Activated CD4-positive, alpha-beta T cell treated with anti-CD3 and anti-CD28 coated beads, Interleukin-2, amount 10 ng/mL, durations not matched to agents 7 days and 5 days (primary cell): ENCODE data around the gene HAPLN3. TPM values are rescaled to one million over a fixed set of nuclear protein-coding genes. Genes with fewer than 3 reads are reported as not detected.

ENCODE experiments used
- CTCF ChIA-PET: fragments of 350-600 bp; sonication (Branson Sonifier 250); formaldehyde crosslinking; loops from one replicate; lab custom pipeline; 2021; ENCODE audit warnings: antibody characterized with exemption; lab: Charles Lee
- POLR2A ChIA-PET: fragments of 350-600 bp; sonication (Branson Sonifier 250); formaldehyde crosslinking; loops from one replicate; lab custom pipeline; 2021; ENCODE audit warnings: antibody characterized with exemption; lab: Charles Lee
- DNase-seq: peaks from one replicate; pipeline ENCODE4 v3.0.0-alpha.2; 2020
- H3K27ac Mint-ChIP-seq: one replicate; pipeline ENCODE4 v1.8.0; 2021; ENCODE audit warnings: mild to moderate bottlenecking, moderate library complexity, mixed read lengths
- H3K27me3 Mint-ChIP-seq: one replicate; pipeline ENCODE4 v1.8.0; 2021; ENCODE audit warnings: mixed read lengths
- H3K36me3 Mint-ChIP-seq: one replicate; pipeline ENCODE4 v1.8.0; 2021; ENCODE audit warnings: low read depth, mixed read lengths
- H3K4me1 Mint-ChIP-seq: one replicate; pipeline ENCODE4 v1.8.0; 2021; ENCODE audit warnings: mixed read lengths
- H3K4me3 Mint-ChIP-seq: one replicate; pipeline ENCODE4 v1.8.0; 2021; ENCODE audit warnings: mild to moderate bottlenecking, moderate library complexity, mixed read lengths
- H3K9me3 Mint-ChIP-seq: one replicate; pipeline ENCODE4 v1.8.0; 2021; ENCODE audit warnings: mixed read lengths
- total RNA-seq, 2 experiments: library from RNA; stranded (reverse); gene quantifications; one replicate each; pipeline ENCODE4 v1.2.3, GENCODE V29; 2021

The HAPLN3 gene
- total RNA-seq, 2 experiments from 2014 or later: 75.4 to 86.1 TPM

DNA sequence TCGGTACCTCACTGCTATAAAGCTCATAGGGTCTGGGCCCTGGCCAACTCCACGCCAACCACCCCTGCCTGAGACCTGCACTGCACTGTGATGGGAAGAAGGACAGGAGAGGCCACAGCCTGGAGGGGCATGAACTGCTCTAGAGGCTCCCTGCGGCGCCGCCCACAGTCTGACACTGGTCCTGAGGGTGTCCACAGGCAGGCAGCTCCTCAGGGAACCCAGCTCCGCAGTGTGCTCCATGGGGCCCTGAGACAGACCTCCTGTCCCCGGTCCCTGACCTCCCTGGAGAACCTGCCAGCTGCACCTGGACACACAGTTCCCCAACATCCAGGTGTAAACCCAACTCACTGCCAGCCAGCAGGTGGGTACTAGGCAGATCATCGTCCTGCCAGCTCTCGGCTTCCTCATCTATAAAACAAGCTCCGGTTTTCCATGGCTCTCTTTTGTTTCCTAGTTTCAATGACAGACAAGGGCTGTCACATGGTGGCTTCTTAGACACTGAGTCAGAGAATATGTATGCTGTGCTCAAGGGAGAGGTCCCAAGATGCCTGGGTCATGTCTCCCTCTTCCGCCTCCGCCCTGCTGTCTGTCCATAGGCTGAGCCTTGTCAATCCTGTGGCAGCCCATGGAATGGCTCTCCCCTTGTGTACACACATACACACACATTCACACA lies 5.1 kb upstream of the HAPLN3 start:
- H3K27me3 Mint-ChIP-seq: no peaks in the 10 kb centered on the region
- ChIA-PET CTCF (interaction anchor here (1.1 to 1.6 kb wide), 3 partner anchors 12 to 271 kb away, joined by 3 to 4 read pairs (median 3); no protein-coding TSS in a partner anchor), POLR2A (no interaction called here)
- H3K27ac Mint-ChIP-seq: no peak overlapping the region
- H3K9me3 Mint-ChIP-seq: no peaks in the 10 kb centered on the region
- no peak for DNase-seq
- peaks cover 16% of the 10 kb centered on the region for H3K36me3 Mint-ChIP-seq
- H3K4me3 Mint-ChIP-seq: no peak overlapping the region
- peaks cover 48% of the 10 kb centered on the region for H3K4me1 Mint-ChIP-seq

DNA sequence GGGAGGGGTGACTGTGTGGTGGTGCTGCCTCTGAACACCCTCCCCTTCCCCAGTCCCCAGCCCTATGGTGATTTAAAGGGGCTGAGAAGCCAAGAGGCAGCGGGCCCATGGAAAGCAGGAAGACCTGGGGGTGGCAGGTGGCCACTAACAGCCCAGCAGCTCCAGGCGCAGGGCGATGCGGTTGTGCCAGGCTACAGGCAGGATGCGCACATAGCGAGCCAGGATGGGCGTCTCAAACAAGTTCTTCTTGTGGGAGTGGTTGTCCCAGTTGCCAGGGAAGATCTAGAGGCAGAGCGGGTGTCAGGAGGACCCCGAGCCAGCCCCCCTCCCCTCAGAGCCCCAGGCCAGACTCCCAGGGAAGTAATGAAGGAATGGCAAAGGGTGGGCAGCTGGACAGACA lies 3.9 kb upstream of the HAPLN3 start:
- CTCF ChIA-PET: interaction anchor here (1.1 kb wide), 1 partner anchor 272 kb away, joined by 3 read pairs; no protein-coding TSS in a partner anchor
- no peaks in the 10 kb centered on the region for H3K27me3 Mint-ChIP-seq
- H3K4me1 Mint-ChIP-seq: peaks cover 38% of the 10 kb centered on the region
- DNase-seq: no peak
- H3K4me3 Mint-ChIP-seq: no peak overlapping the region
- POLR2A ChIA-PET: no interaction called here
- H3K27ac Mint-ChIP-seq: no peak overlapping the region
- H3K36me3 Mint-ChIP-seq: peaks cover 11% of the 10 kb centered on the region
- no peaks in the 10 kb centered on the region for H3K9me3 Mint-ChIP-seq

- CTCF ChIA-PET: interaction anchor here (0.8 kb wide), 1 partner anchor 12 kb away, joined by 3 read pairs; no protein-coding TSS in a partner anchor
- no peaks in the 10 kb centered on the region for H3K9me3 Mint-ChIP-seq
- no peak for DNase-seq
- H3K27me3 Mint-ChIP-seq: no peaks in the 10 kb centered on the region
- no peak overlapping the region for H3K27ac Mint-ChIP-seq
- no peak overlapping the region for H3K4me3 Mint-ChIP-seq
- peaks cover 38% of the 10 kb centered on the region for H3K4me1 Mint-ChIP-seq
- peaks cover 6% of the 10 kb centered on the region for H3K36me3 Mint-ChIP-seq
- POLR2A ChIA-PET: no interaction called here
Observed at GRCh38 chr15:88898736-88899135, 3.4 kb upstream of the HAPLN3 start.

GRCh38 chr15:88897456-88898194 lies 2.3 kb upstream of the HAPLN3 start:
- peak; percentile 83 for DNase-seq
- H3K4me1 Mint-ChIP-seq: peaks cover 35% of the 10 kb centered on the region
- H3K36me3 Mint-ChIP-seq: peaks cover 5% of the 10 kb centered on the region
- CTCF ChIA-PET: interaction anchor here (0.5 to 3.3 kb wide), 7 partner anchors 7 to 629 kb away, joined by 3 to 20 read pairs (median 3); no protein-coding TSS in a partner anchor
- no peaks in the 10 kb centered on the region for H3K9me3 Mint-ChIP-seq
- H3K27ac Mint-ChIP-seq: peak overlapping the region; percentile 68
- no peaks in the 10 kb centered on the region for H3K27me3 Mint-ChIP-seq
- no peak overlapping the region for H3K4me3 Mint-ChIP-seq
- POLR2A ChIA-PET: no interaction called here

DNA sequence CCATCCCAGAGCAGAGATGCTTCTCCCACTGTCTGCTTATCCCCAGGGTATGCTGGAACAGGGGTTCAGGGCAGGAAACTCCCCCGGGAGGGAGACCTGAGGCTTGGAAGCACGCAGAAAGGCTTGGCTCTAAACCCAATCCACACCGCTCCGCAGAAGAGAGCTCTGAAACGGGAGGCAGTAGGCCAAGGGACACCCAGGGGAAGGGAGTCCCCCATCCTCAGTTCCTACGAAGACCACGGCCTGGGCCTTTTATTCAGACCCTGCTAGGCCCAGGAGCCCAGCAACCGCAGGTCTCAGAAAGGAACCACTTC lies 1.8 kb upstream of the HAPLN3 start:
- Mint-ChIP-seq H3K4me3 (no peak overlapping the region), H3K27ac (no peak overlapping the region), H3K36me3 (peaks cover 5% of the 10 kb centered on the region), H3K9me3 (no peaks in the 10 kb centered on the region), H3K27me3 (no peaks in the 10 kb centered on the region), H3K4me1 (peaks cover 34% of the 10 kb centered on the region)
- DNase-seq: no peak
- POLR2A ChIA-PET: no interaction called here
- CTCF ChIA-PET: interaction anchor here (0.6 to 3.3 kb wide), 5 partner anchors 7 to 129 kb away, joined by 3 to 20 read pairs (median 5); no protein-coding TSS in a partner anchor

DNA sequence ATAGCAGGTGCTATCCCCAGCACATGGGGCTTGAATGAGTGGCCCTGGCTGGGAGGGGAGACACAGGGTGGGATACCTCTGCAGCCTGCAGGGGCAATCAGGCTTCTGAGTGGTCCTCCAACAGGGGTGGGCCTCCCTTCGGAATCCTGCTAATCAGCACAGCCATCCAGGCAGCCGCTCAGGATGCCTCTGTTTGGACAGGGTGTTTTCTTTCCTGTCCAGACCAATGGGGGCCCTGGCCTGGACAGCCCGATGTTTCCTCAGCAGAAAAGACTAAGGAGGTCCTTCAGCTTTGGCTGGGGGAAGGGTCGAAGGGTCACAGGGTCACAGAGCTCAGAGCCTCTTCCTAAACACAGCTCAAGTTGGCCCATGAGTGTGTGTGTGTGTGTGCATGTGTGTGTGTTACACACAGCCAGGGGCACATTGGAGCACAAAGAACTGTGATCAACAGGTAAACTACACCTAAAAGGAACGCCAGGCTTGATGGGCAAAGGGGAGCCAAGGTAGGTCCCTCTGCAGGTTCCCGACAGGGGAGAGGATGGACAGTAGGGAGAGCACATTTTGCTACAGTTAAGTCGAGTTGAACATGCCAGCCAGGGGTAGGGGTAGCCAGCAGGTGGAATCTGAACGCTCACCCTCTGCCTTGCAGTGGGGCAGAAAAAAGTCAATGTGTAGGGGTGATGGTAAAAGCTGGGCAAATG lies 1.1 kb upstream of the HAPLN3 start:
- Mint-ChIP-seq H3K9me3 (no peaks in the 10 kb centered on the region), H3K27ac (no peak overlapping the region), H3K27me3 (no peaks in the 10 kb centered on the region), H3K4me3 (no peak overlapping the region), H3K36me3 (peaks cover 5% of the 10 kb centered on the region), H3K4me1 (peaks cover 34% of the 10 kb centered on the region)
- no peak for DNase-seq
- POLR2A ChIA-PET: no interaction called here
- CTCF ChIA-PET: interaction anchor here (1.0 to 3.3 kb wide), 5 partner anchors 8 to 126 kb away, joined by 3 to 20 read pairs (median 5); no protein-coding TSS in a partner anchor

DNA sequence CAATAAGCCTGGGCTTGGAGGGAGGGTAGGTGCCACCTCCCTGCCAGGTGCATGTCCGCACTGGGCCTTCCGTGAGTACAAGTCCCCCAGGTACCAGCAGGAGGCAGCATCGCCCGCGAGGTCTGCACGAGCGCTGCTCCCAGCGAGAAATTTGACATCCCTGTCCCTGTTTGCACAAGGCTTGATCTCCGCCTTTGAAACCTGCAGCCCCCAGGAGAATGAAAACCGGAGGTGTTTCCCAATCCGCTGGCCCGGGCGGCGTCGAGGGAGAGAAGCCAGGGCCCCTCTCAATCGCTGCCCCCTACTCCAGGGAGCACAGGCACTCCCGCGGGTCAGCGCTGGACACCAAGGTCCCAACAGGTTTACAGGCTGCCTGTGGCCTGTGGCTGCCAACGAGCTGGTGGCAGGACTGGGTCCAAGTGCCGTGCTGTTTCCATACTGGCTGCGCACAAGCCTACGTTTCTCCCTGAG lies 961 bp downstream of the HAPLN3 start:
- H3K4me1 Mint-ChIP-seq: peaks cover 34% of the 10 kb centered on the region
- no peaks in the 10 kb centered on the region for H3K9me3 Mint-ChIP-seq
- DNase-seq: peak; percentile 90
- H3K27me3 Mint-ChIP-seq: no peaks in the 10 kb centered on the region
- peak overlapping the region; percentile 88 for H3K27ac Mint-ChIP-seq
- peaks cover 3% of the 10 kb centered on the region for H3K36me3 Mint-ChIP-seq
- peak overlapping the region; percentile 86 for H3K4me3 Mint-ChIP-seq
- CTCF ChIA-PET: interaction anchor here (0.6 to 3.3 kb wide), 6 partner anchors 10 to 269 kb away, joined by 3 to 20 read pairs (median 5); no protein-coding TSS in a partner anchor
- POLR2A ChIA-PET: no interaction called here

- H3K36me3 Mint-ChIP-seq: peaks cover 3% of the 10 kb centered on the region
- DNase-seq: no peak
- no peaks in the 10 kb centered on the region for H3K9me3 Mint-ChIP-seq
- no peak overlapping the region for H3K27ac Mint-ChIP-seq
- CTCF ChIA-PET: interaction anchor here (1.3 to 2.5 kb wide), 2 partner anchors 8 to 12 kb away, joined by 4 to 9 read pairs; no protein-coding TSS in a partner anchor
- H3K4me3 Mint-ChIP-seq: no peak overlapping the region
- peaks cover 20% of the 10 kb centered on the region for H3K4me1 Mint-ChIP-seq
- no peaks in the 10 kb centered on the region for H3K27me3 Mint-ChIP-seq
- POLR2A ChIA-PET: no interaction called here
Observed at GRCh38 chr15:88891540-88892254, 3.6 kb downstream of the HAPLN3 start.

DNA sequence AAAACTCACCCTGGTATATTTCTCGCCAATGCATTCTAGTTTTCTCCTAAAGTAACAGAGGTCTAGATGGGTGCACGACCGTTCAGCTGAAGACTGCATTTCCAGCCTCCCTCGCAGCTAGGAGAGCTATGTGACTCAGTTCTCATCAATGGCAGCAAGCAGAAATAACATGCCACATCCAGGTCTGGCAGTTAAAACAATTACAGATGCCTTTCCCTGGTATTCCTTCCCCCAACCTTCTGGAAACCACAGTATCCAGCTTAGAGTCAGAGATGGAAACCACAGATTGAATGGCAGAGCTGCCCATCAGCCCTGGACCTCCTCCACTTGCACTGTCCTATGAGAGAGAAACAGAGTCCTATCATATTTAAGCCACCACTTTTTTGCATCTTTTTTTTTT lies 4.8 kb downstream of the HAPLN3 start:
- H3K27me3 Mint-ChIP-seq: no peaks in the 10 kb centered on the region
- peaks cover 13% of the 10 kb centered on the region for H3K4me1 Mint-ChIP-seq
- no peak for DNase-seq
- peaks cover 3% of the 10 kb centered on the region for H3K36me3 Mint-ChIP-seq
- CTCF ChIA-PET: interaction anchor here (0.6 to 1.3 kb wide), 2 partner anchors 12 to 316 kb away, joined by 4 read pairs; no protein-coding TSS in a partner anchor
- H3K9me3 Mint-ChIP-seq: no peaks in the 10 kb centered on the region
- no peak overlapping the region for H3K27ac Mint-ChIP-seq
- POLR2A ChIA-PET: no interaction called here
- H3K4me3 Mint-ChIP-seq: no peak overlapping the region

- H3K36me3 Mint-ChIP-seq: peaks cover 9% of the 10 kb centered on the region
- no peaks in the 10 kb centered on the region for H3K9me3 Mint-ChIP-seq
Observed at GRCh38 chr15:88888719-88889118, 6.6 kb downstream of the HAPLN3 start.

DNA sequence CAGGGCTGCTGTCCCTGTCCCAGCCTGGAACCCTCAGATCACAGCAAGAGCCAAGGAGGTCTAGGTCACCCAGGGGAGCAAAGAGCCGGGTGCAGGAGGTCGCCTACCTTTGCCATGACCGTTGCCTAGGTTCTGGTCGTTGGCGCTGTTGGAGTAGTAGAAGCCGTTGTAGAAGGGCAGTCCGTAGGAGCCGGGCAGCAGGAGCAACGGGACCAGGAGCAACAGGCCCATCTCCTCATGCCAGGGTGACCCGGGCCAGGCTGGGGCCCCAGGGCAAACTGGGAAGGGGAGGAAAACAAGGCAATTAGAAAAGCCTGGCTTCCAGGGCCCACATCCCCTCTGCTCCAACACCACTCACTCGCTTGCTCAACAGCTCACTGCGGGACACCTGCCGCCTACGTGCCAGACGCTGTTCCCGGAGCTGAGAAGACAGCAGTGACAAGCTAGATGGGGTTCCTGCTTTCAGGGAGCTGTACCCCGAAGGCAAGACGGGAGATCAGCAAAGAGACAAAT lies 8.2 kb downstream of the HAPLN3 start:
- Mint-ChIP-seq H3K4me1 (no peaks in the 10 kb centered on the region), H3K36me3 (peaks cover 13% of the 10 kb centered on the region), H3K4me3 (no peak overlapping the region), H3K9me3 (no peaks in the 10 kb centered on the region), H3K27ac (no peak overlapping the region), H3K27me3 (no peaks in the 10 kb centered on the region)
- no peak for DNase-seq
- POLR2A ChIA-PET: no interaction called here
- CTCF ChIA-PET: interaction anchor here (2.8 kb wide), 1 partner anchor 17 kb away, joined by 11 read pairs; no protein-coding TSS in a partner anchor

More at GRCh38 chr15:88888719-88889118, 6.6 kb downstream of the HAPLN3 start:
- DNase-seq: no peak
- no peak overlapping the region for H3K27ac Mint-ChIP-seq
- CTCF ChIA-PET: interaction anchor here (1.1 to 2.8 kb wide), 2 partner anchors 16 to 142 kb away, joined by 3 to 11 read pairs; no protein-coding TSS in a partner anchor
- peaks cover 4% of the 10 kb centered on the region for H3K4me1 Mint-ChIP-seq
- no peak overlapping the region for H3K4me3 Mint-ChIP-seq
- H3K27me3 Mint-ChIP-seq: no peaks in the 10 kb centered on the region
- POLR2A ChIA-PET: no interaction called here
